ENCODE data around the gene SSBP3.

DNA sequence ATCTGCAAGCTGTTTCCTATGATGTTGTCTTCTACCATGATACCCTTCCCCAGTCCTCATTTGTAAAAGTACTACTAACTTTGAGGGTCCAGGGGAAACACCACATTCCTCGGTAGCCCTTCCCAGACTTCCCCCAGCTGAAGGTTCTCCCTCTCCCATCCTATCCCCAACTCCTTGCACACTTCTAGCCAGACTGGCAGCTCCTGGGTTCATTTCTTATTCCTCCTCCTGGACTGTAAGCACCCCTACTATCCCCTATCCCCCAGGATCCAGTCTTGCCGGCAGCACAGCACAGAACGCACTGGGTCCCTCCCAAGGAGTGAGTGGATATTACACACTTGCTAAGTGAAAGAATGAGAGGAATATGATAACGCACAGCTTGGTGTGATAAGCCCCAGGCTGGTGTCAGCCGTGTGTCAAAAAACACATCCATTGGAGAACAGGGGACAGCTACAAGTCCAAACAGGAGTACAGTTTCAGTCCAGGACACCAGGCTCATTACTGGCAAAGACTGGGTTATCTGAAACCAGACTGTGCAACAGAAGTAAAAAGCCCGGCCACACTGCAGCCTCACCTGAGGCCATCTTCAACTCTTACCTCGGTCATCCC is 100.2 kb downstream of the SSBP3 start:
- TF ChIP-seq, protein P1, sequence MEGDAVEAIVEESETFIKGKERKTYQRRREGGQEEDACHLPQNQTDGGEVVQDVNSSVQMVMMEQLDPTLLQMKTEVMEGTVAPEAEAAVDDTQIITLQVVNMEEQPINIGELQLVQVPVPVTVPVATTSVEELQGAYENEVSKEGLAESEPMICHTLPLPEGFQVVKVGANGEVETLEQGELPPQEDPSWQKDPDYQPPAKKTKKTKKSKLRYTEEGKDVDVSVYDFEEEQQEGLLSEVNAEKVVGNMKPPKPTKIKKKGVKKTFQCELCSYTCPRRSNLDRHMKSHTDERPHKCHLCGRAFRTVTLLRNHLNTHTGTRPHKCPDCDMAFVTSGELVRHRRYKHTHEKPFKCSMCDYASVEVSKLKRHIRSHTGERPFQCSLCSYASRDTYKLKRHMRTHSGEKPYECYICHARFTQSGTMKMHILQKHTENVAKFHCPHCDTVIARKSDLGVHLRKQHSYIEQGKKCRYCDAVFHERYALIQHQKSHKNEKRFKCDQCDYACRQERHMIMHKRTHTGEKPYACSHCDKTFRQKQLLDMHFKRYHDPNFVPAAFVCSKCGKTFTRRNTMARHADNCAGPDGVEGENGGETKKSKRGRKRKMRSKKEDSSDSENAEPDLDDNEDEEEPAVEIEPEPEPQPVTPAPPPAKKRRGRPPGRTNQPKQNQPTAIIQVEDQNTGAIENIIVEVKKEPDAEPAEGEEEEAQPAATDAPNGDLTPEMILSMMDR (IDR thresholded peaks at IDR 0.05; ENCODE audit: low read depth, low read length) = no peak
- TF ChIP-seq EZH2phosphoT487 (IDR thresholded peaks at IDR 0.05; ENCODE audit: low read depth) = no peak
